SHP77 treated with DMSO at 0.1 percent for 48 hours (cell line): ENCODE data around the gene AP4E1.
"Not testable (repeated sequence)": the region's sequence is repeated elsewhere in the genome, so short reads cannot be mapped to it uniquely, and the experiment has no call there.

Experiments used
- DNase-seq: peaks from one replicate; lab custom pipeline; 2025; lab: John Stamatoyannopoulos, UW

The AP4E1 gene

DNA sequence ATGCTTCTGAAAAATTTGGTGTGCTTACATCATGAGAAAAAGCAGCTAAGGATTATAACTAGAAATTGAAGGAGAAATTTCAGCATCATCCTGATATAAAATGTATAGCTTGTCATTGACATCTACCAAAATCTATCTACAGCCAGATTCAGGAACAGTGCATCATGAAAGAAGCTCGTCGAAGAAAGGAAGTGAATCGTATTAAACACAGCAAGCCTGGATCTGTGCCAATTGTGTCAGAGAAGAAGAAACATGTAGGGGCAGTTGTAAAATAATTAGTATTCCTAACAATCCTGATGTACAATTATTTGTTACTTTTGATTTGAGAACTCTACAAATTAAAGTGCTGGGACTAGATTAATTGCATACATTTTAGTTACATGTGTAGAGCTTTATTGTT, 37.2 kb downstream of the AP4E1 start:
- DNase-seq = no peak

- DNase-seq = not testable (repeated sequence)
These were observed 42.3 kb downstream of the AP4E1 start for GRCh38 chr15:50950745-50951144.

GRCh38 chr15:50953302-50953701, 44.8 kb downstream of the AP4E1 start:
- no peak for DNase-seq

DNA sequence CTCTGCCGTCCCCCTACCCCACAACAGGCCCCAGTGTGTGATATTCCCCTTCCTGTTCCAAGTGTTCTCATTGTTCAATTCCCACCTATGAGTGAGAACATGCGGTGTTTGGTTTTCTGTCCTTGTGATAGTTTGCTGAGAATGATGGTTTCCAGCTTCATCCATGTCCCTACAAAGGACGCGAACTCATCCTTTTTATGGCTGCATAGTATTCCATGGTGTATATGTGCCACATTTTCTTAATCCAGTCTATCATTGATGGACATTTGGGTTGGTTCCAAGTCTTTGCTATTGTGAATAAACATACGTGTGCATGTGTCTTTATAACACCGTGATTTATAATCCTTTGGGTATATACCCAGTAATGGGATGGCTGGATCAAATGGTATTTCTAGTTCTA, 46.4 kb downstream of the AP4E1 start:
- not testable (repeated sequence) for DNase-seq

DNA sequence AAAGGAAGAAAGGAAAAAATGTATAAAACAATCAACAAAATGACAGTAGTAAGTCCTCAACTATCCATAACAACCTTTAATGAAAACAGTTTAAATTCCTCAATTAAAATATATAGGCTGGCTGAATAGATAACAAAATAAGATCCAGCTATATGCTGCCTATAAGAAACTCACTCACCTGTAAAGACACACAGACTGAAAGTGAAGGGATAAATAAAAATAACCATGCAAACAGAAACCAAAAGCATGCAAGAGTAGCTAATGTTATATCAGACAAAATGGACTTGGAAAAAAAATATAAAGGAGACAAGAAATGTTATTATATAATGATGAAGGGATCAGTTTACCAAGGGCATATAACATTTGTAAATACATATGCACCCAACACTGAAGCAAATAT, 51.2 kb downstream of the AP4E1 start:
- no peak for DNase-seq

DNA sequence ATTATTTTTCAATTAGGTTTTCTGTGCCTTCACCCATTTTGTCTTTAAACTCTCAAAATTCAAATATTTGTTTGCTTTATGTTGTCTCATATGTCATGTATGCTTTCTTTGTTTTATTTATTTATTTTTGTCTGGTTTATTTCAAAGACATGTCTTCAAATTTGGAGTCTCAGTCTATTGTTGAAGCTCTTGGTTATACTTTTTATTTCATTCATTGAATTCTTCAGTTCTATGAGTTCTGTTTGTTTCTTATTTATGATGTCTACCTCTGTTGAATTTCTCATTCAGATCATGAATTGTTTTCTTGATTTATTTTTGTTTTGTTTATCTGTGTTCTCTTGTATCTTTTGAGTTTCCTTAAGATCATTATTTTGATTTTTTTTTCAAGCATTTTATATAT, 55.6 kb downstream of the AP4E1 start:
- no peak for DNase-seq

- DNase-seq = no peak
These were observed 59.9 kb downstream of the AP4E1 start for GRCh38 chr15:50968353-50968752.

- DNase-seq = no peak
These were observed 62.0 kb downstream of the AP4E1 start for GRCh38 chr15:50970524-50970923.

DNA sequence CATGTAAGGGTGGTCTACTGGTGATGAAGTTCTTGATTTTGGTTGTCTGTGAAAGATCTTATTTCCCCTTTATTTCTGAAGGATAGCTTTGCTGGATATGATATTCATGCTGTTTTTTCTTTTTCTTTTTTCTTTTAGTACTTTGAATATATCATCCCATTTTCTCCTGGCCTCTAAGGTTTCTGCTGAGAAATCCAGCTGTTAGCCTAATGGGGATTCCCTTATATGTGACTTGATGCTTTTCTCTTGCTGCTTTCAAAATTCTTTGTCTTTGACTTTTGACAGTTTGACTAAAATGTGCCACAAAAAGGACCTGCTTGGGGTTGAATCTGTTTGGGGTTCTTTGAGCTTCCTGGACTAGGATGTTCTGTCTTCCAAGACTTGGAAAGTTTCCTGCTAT, 62.6 kb downstream of the AP4E1 start:
- DNase-seq = no peak

DNA sequence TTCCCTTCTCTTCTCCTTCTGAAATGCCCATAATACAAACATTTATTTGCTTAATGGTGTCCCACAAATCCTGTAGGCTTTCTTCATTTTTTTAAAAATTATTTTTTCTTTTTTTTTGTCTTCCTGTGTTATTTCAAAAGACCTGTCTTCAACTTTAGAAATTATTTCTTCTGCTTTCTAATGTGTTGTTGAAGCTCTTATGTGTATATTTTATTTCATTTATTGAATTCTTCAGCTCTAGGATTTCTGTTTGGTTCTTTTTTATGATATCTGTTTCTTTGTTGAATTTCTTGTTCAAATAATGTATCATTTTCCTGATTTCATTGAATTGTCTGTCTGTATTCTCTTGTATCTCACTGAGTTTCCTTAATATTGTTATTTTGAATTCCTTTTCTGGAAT, 63.1 kb downstream of the AP4E1 start:
- no peak for DNase-seq

- no peak for DNase-seq
These were observed 65.1 kb downstream of the AP4E1 start for GRCh38 chr15:50973605-50974004.

- DNase-seq = no peak
These were observed 68.7 kb downstream of the AP4E1 start for GRCh38 chr15:50977162-50977561.

DNA sequence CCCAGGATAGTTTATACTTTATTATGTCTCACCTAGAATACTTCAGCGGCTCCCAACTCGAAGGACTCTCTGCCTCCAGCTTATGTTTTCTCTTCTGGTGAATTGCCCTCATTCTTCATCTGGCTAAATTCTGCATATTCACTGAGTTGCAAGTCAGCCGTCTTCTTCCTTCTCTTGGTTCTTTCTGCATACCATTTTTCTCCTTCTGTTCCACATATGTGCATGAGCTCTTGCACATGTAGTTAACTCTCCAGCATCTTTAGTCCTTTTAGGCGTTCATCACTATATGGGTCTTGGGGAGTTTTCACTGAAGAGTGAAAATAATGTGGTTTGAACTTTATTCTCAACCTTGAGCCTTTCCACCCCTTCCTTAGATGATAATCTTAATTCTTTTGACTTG, 70.1 kb downstream of the AP4E1 start:
- DNase-seq = no peak

DNA sequence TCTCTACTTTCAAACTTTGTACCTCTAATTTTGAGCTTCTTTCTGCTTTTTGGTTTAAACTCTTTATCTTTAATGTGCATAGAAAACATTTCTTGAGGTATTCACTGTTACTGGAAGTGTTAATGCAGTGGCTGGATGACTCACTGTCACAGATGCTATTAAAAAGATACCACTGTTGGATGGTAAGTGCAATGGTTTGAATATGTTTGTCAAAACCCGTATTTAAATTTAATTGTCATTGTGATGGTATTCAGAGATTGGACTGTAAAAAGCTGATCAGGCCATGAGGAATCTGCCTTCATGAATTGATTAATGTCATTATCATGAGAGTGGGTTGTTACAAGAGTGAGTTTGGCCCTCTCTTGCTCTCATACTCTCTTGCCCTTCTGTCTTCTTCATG, 70.6 kb downstream of the AP4E1 start:
- no peak for DNase-seq

GRCh38 chr15:50993598-50993997, 85.1 kb downstream of the AP4E1 start:
- DNase-seq = no peak

DNA sequence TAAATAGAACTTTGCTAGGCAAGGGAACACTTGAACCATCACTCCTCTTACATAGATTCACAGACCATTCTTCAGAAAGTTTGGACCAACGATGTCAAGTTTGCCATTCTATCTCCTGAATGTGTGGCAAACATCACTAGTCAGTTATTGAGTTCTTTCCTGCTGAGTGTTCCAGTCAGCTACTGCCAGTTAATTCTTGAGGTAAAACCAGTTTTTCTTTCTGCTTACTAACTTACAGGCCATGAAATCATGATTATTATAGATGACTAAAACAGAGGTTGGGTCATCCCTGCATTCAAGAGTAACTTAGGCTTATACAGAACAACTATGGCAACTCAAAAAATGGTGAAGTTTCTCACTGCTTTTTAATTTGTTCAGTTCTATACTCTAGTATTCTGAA, 88.2 kb downstream of the AP4E1 start:
- DNase-seq = no peak

GRCh38 chr15:50997371-50998051, 89.0 kb downstream of the AP4E1 start:
- DNase-seq = no peak

DNA sequence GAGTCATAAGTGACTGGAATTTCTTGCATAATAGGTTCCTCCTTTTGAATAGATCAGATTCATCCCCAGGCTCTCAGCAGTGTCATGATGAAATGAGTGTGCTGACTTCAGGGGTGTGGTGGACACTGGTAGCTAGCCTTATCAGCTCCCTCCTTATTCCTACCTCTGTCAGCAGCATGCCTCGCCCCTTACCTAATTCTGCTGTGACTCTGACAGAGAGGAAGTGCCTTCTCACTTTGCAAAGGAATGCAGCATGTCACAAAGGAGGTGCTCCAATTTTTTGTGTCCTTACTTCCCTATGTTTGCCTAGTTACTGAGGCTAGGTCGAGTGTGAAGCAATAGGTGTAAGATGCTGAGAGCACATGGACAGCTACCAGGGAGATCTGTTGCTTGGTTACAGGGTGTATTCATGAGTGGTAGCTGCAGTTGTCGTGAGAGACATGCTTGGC, 95.6 kb downstream of the AP4E1 start:
- DNase-seq = no peak

- no peak for DNase-seq
These were observed 98.0 kb downstream of the AP4E1 start for GRCh38 chr15:51006336-51006985.

DNA sequence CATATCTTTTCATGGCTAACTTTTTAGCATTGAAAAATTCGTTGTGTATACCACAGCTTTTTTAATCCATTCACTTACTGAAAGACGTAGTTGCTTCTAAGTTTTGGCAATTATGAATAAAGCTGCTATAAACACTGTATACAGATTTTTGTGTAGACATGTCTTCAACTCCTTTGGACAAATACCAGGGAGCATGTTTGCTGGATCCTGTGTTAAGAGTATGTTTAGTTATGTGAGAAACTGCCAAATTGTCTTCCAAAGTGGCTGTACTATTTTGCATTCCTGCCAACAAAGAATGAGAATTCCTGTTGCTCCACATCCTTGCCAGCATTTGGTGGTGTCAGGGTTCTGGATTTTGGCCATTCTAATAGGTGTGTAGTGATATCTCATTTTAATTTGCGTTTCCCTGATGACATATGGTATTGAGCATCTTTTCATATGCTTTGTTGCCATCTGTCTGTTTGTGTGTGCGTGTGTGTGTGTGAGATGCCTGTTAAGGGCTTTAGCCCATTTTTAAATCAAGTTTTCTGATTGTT, 98.7 kb downstream of the AP4E1 start:
- no peak for DNase-seq

DNA sequence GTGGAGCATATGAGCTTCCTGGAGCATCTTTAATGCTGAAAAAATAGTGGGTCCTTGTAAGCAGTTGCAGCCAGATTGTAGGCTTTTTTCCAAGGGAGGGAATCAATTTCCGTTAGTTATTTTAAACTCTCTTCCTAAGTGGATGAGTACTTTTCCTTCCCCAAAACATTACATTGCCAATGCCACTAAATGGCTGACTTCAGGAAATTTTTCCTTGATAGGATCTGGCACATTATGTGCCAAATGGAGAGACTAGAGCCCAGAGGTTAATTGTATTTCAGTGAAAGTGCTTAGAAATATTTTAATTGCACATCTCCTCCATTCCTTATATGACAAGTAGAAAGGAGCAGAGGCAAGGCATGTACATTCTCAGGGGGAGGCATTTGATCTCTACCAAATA, 102.7 kb downstream of the AP4E1 start:
- DNase-seq = no peak

DNA sequence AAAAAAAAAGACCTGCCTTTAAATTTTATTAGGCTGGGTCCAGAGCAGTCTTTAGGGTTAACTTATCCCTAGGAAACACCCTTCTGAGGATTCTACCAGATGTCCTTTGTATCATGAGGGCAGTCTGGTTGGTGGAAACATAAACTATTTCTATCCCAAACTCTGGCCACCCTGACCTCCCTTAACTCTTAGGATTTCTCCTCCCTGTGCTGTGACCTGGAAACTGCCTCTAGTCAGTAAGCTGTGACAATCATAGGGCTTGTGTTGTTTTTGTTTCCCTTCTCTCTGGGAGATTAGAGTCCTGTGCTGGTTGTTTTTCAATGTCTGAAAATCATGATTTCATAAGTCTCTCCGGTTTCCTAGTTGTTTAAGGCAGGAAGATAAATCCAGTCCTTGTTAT, 108.1 kb downstream of the AP4E1 start:
- DNase-seq = no peak

GRCh38 chr15:51022206-51022605, 113.7 kb downstream of the AP4E1 start:
- no peak for DNase-seq

GRCh38 chr15:51023499-51023898, 115.0 kb downstream of the AP4E1 start:
- no peak for DNase-seq
